HFF-Myc (cell line): ENCODE results near the gene EFNB1.

Source experiments
- DNase-seq: peaks from one replicate; pipeline ENCODE4 v3.0.0-alpha.2; 2011; ENCODE audit warnings: low read depth; ENCODE audit errors: extremely low read depth
- H3K4me3 ChIP-seq: replicated peaks from 2 replicates; pipeline ENCODE4 v1.5.1; 2011; ENCODE audit warnings: low read depth, mild to moderate bottlenecking, control low read depth, low read length
- TF ChIP-seq, protein P1 (sequence below): IDR thresholded peaks from 2 replicates; pipeline ENCODE4 v1.5.1; 2012; ENCODE audit warnings: mild to moderate bottlenecking, low read depth, low read length, control low read depth; ENCODE audit errors: missing control alignments

Gene EFNB1

DNA sequence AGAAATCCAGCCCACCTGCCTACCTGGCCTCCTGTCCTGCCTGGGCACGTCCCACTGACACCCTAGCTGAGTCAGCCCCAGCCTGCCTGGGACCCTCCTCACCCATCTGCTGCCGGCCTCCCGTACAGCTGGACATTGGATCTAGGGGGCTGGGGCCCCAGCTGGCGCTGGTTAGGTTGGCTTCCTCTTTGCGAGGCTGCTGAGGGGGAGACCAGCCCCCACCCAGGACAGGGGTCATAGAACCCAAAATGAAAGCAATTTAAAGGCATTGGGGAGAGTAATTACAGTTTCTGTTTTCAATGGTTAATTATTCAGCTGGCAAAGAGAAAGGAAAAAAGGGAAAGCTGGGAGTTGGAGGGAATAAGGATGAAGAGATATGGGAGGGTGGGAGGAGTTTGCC lies 15.8 kb downstream of the EFNB1 start:
- no peak overlapping the region for H3K4me3 ChIP-seq
- TF ChIP-seq, protein P1, sequence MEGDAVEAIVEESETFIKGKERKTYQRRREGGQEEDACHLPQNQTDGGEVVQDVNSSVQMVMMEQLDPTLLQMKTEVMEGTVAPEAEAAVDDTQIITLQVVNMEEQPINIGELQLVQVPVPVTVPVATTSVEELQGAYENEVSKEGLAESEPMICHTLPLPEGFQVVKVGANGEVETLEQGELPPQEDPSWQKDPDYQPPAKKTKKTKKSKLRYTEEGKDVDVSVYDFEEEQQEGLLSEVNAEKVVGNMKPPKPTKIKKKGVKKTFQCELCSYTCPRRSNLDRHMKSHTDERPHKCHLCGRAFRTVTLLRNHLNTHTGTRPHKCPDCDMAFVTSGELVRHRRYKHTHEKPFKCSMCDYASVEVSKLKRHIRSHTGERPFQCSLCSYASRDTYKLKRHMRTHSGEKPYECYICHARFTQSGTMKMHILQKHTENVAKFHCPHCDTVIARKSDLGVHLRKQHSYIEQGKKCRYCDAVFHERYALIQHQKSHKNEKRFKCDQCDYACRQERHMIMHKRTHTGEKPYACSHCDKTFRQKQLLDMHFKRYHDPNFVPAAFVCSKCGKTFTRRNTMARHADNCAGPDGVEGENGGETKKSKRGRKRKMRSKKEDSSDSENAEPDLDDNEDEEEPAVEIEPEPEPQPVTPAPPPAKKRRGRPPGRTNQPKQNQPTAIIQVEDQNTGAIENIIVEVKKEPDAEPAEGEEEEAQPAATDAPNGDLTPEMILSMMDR = no peak
- DNase-seq = no peak

DNA sequence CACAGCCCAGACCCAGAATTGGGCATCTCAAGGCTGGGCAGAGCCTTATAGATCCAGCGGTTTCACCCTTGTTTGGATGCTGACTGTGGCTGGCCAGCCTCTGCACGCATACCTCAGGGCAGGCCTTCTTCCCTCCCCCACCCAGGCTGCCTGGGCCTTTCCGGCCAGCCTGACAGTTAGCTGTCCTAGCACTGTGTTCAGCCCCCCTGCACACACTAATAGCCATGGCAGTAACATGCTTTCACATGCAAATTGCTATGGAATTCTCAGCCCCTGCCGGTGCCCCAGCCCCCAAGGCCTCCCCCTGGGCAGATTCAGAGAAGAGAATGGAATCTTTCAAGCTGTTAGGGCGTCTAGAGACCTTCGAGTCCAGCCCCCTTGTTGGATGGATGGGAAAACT lies 17.7 kb downstream of the EFNB1 start:
- DNase-seq = no peak
- TF ChIP-seq, protein P1 = no peak
- no peak overlapping the region for H3K4me3 ChIP-seq

DNA sequence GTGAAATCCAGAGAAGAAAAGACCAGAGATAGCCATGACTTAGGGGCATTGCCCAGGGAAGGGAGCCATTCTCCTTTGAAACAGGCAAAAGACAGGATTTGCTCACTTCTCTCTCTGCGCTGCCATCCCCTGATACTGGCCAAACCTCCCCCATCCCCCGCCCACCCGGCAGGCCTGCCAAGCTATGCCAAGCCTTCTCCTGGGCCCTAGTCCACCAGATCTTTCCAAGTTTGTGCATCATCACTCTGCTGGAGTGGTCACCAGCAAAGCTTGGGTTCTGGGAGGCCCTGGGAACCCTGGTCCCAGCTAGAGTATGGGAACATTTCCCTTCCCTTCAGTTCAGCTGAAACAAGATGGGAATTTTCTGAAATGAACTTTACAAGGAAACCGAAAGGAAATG lies 18.4 kb downstream of the EFNB1 start:
- no peak for DNase-seq
- TF ChIP-seq, protein P1 = no peak
- no peak overlapping the region for H3K4me3 ChIP-seq

DNA sequence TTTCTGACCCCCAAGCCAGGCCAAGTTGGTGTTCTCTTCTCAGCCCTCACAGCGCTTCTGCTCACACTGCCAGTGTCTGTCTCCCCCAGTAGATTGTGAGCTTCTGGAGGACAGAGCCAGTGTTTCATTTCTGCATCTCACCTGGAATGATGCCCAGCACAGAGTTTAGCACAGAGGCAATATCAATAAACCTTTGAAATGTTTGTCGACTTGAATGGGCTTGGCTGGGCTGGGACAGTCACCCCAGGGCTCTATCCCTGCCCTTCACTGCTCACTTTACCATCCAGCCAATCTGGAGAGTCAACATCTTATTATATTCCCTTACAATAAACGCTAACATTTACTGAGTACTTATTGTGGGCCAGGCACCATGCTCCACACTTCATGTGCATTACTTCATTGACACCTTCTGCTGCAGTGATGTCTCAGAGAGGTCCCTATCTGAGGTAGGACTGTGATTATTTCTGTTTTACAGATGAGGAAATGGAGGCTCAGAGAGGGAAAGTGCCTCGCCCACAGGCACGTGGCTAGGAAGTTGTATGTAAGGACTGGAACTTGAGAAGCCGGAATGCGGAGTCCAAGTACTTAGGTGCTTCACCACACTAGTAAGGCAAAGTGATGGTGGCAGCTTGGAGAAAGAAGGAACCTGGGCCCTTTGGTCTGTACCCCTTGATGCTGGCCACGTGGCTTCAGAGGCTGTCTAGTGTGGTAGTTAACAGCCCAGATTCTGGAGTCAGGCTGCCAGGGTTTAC lies 19.5 kb downstream of the EFNB1 start:
- TF ChIP-seq, protein P1 = no peak
- DNase-seq = no peak
- H3K4me3 ChIP-seq = no peak overlapping the region

DNA sequence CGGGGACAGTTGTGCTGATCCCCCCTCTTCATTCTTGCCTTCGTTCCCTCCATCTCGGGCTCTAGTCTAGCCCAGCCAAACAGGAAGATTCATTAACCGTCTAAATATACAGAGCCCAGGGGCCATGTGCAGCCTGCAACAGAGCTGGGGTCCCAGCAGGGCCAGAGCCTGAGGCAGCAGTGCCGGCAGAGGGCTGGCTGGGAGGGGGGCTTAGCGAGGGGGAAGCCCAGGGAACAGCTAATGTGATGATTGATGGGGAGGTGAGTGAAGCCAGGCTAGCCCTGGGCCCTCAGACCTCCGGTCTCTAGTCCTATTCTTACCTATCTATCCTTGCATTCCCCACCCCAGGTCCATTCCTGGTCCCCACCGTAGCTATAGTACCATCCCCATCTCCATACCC lies 22.3 kb downstream of the EFNB1 start:
- no peak overlapping the region for H3K4me3 ChIP-seq

DNA sequence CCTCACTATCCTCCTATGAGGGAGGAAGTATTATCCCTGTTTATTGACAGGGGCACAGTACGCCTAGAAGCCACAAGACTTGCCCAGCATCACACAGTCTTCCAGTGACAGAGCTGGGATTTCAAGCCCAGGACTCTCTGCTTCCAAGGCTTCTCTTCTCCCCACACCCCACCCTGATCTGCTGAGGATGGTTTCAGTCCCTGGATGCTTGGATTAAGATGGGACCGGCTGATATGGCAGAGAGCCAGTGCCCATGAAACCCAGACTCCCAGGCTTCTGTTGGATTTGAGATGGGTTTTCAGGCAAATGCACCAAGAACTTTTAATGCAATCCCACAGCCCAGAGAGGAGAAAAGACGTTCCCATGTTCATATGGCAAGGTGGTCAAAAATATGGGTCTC lies 23.2 kb downstream of the EFNB1 start:
- no peak overlapping the region for H3K4me3 ChIP-seq
- DNase-seq = no peak
- TF ChIP-seq, protein P1 = no peak

More for the DNA sequence above, 22.3 kb downstream of the EFNB1 start:
- DNase-seq = no peak
- TF ChIP-seq, protein P1 = no peak

DNA sequence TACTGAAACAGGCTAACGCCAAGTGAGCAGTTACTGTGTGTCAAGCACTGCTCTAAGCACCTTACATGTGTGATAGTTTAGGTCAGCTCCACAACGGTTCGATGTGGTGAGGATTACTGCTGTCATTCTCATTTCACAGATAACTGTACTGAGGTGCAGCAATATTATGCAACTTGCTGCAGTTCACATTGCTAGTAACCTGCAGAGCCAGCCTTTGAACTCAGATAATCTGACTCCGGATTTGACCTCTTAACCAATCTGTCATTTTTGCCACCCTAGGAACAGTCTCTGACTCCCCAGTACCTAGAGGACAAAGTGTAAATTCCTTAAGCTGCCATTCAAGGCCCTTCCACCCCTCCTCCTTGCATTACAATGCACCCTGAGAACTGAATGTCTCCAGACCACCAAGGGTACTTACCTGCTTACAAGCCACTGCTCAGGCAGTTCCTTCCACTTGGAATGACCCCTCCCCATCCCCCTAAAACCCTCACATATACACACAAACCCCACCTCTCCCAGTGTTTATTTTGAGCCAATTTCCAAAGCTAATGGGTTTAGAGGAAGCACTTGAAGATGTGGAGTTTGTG lies 24.9 kb downstream of the EFNB1 start:
- TF ChIP-seq, protein P1 = no peak
- no peak overlapping the region for H3K4me3 ChIP-seq
- DNase-seq = no peak
